ENCODE data around the gene PTX4.

Gene PTX4

DNA sequence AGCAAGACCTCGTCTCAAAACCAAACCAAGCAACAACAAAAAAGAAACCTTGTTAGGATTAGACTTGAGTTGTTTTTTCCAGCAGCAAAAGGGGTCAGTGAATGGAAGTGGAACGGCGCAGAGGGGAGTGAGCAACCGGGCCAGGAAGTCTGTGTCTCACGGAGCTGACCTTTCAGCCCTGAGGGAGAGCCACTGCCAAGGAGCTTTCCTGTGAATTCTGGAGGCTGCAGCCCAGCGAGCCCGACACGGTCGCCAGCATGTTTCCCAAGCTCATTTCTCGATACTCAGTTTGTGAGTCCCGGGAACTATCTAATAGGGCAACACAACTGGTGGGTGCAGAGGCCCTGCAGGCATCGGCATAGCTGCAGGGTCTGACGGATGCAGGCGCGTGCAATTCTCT lies 24.0 kb upstream of the PTX4 start:
- no peaks in the 10 kb centered on the region for H3K9me3 Mint-ChIP-seq
- H3K36me3 Mint-ChIP-seq (ENCODE audit: insufficient read depth): peaks cover 2% of the 10 kb centered on the region
- peak overlapping the region; percentile 69 for H3K27ac Mint-ChIP-seq (ENCODE audit: low read depth)
- H3K27me3 Mint-ChIP-seq: no peaks in the 10 kb centered on the region
- no peaks in the 10 kb centered on the region for H3K4me1 Mint-ChIP-seq
- ATAC-seq (replicated peaks; ENCODE audit: extremely low read depth, poor library complexity, severe bottlenecking) (no peak), DNase-seq (ENCODE audit: low spot score in 2 of 2) (no peak)
- H3K4me3 Mint-ChIP-seq: no peak overlapping the region

DNA sequence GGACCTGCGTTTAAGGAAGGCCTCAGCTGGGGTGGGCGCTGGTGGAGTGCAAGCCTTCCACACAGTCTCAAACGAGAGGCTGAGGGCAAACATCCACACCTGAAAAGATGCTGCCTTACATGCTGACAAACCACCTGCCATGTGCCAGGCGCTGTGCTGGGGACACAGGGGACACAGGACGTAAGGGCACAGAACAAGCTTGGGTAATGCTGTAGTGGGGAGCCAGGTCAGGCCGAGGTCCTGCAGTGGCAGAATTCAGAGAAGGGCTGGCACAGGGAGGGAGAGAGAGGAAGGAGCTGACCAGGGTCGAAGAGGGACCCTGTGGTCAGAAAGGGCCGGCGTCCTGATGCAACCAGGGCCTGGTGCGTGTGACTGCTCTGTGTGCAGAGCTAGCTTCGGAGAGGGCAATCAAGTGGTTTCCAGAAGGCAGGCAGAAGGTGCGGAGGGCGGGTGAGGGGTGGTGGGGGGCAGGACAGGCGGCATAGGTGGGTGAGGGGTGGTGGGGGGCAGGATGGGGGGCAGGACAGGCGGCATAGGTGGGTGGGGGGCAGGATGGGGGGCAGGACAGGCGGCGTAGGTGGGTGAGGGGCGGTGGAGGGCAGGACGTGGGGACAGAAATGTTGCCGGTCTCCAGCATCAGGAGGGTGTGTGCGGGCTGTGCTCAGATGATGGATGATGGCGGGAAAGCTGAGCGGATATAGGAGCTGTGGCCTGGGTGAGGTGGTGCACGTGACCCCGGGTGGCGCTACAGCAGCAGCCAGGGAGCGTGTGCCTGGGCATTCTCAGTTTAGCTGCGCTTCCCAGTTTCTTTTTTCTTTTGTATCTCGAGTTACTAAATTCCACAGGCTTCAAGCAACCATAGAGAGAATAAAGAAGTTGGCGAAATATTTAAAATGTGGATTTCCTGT lies 23.2 kb upstream of the PTX4 start:
- H3K36me3 Mint-ChIP-seq (ENCODE audit: insufficient read depth): peaks cover 4% of the 10 kb centered on the region
- DNase-seq (ENCODE audit: low spot score in 2 of 2) (no peak), ATAC-seq (replicated peaks; ENCODE audit: extremely low read depth, poor library complexity, severe bottlenecking) (no peak)
- H3K4me3 Mint-ChIP-seq: no peak overlapping the region
- no peaks in the 10 kb centered on the region for H3K27me3 Mint-ChIP-seq
- H3K9me3 Mint-ChIP-seq: no peaks in the 10 kb centered on the region
- no peaks in the 10 kb centered on the region for H3K4me1 Mint-ChIP-seq
- peak overlapping the region; percentile 69 for H3K27ac Mint-ChIP-seq (ENCODE audit: low read depth)

DNA sequence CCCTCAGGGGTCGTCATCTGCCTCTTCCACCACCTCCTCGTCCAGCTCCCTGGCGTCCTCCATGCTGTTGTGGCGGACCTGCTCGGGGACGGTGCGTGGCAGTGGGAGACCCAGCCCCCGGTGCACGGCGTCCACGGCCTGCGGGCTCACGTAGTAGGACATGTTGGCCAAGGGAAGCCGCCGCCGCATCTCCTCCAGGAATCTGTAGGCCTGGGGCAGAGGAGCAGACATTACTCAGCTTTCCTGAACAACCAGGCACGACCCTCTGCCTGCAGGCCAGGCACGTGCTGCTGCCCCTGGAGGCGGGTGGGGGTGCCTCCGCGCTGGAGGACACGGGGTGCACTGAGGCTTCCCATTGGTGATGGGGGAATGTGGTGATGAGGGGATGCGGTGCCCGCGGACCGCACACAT lies 22.2 kb upstream of the PTX4 start:
- DNase-seq (ENCODE audit: low spot score in 2 of 2) (no peak), ATAC-seq (replicated peaks; ENCODE audit: extremely low read depth, poor library complexity, severe bottlenecking) (no peak)
- Mint-ChIP-seq H3K36me3 (ENCODE audit: insufficient read depth) (peaks cover 4% of the 10 kb centered on the region), H3K4me3 (no peak overlapping the region), H3K27ac (ENCODE audit: low read depth) (no peak overlapping the region), H3K27me3 (no peaks in the 10 kb centered on the region), H3K9me3 (no peaks in the 10 kb centered on the region), H3K4me1 (no peaks in the 10 kb centered on the region)

DNA sequence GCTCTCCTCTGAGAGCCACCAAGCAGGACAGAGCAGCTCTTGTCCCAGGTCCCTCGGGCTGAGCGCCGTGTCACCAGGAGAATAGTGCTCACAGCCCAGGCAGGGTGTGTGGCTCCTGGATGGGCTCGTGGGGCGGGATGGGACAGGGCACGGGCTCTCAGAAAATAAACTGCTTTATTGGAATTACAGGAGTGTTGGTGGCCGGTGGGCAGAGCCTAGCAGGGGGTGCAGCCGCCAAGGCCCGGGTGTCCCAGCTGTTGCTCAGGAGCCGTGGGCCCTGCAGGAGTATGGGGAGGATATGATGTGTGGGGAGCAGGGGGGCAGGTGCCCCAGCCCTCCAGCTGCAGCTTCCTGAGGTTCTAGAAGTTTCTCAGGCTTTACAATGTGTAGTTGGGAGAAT lies 21.5 kb upstream of the PTX4 start:
- Mint-ChIP-seq H3K4me3 (no peak overlapping the region), H3K27me3 (no peaks in the 10 kb centered on the region), H3K27ac (ENCODE audit: low read depth) (no peak overlapping the region), H3K9me3 (no peaks in the 10 kb centered on the region), H3K4me1 (no peaks in the 10 kb centered on the region), H3K36me3 (ENCODE audit: insufficient read depth) (peaks cover 6% of the 10 kb centered on the region)
- DNase-seq (ENCODE audit: low spot score in 2 of 2) (no peak), ATAC-seq (replicated peaks; ENCODE audit: extremely low read depth, poor library complexity, severe bottlenecking) (no peak)

DNA sequence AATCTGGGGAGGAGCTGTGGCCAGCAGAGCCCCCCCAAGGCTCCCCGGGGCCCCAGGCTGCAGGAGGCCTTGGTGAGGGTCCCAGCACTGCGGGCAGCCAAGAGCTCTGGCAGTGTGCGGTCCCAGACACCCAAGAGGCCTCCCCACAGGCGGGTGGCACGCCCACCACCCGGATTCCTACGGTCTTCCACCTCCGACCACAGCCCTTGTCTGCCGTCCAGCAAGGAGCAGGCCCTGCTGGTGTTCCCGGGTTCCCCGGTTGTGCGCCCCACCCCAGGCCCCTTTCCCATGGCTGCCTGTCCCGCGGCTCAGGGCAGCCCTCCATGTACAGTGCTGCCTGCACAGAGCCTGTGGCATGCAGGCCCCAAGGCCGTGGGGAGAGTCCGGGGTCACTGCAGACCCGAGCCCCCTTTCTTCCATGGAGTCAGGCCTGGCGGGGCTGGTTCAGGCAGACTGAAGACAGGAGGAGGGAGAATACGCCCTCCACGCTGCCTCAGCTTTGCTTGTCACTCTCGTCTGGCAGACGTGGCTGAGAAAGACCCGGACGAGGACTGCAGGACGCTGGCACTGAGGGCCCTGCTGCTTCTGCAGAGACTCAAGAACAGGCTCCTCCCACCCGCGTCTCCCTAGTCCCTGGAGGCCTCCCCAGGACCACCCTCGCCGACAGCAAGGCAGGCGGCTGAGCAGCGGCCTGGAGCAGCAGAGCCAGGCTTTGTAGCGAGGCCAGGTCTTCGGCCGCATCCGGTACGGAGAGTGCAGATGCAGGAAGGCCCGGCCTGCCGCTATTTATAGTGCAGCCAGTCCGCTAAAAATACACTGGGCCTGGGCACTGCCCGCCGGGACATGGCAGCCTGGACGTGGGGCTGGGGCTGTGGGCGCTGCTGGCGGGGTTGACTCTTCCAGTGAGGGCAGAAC lies 20.8 kb upstream of the PTX4 start:
- no peak for DNase-seq (ENCODE audit: low spot score in 2 of 2)
- ATAC-seq (replicated peaks; ENCODE audit: extremely low read depth, poor library complexity, severe bottlenecking): no peak
- H3K9me3 Mint-ChIP-seq: no peaks in the 10 kb centered on the region
- no peak overlapping the region for H3K27ac Mint-ChIP-seq (ENCODE audit: low read depth)
- no peaks in the 10 kb centered on the region for H3K27me3 Mint-ChIP-seq
- H3K36me3 Mint-ChIP-seq (ENCODE audit: insufficient read depth): peaks cover 6% of the 10 kb centered on the region
- no peak overlapping the region for H3K4me3 Mint-ChIP-seq
- no peaks in the 10 kb centered on the region for H3K4me1 Mint-ChIP-seq

DNA sequence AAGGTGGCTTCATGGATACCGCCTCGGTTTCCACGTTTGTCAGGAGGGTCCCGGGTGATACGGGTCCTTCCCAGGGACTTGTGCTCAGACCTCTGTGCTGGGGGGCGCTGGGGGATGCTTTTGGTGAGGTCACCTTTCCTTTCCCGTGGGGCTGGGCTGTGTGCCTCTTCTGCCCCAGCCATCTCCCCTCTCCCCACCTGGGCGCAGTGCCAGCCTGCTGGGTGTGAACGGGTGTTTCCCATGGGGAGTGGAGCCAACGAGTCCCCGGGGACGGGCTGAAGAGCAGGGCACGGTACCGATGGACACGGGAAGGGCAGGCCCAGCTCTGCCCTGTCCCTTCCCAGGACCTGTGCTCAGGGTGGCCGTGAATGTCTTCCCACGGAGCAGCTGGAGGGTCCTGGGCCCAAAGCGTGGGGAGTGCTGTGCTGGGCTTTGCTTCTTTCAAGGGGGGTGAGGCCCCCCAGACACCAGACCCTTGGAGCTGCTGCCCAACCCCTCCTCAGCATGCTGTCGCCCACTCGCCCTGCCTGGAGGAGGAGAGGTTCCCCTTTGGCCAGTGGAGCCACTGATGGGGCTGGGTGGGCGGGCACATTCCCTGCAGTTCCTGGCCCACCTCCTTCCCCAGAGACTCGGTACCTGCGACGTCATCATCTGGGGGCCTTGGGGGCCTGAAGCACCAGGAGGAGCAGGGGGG lies 19.9 kb upstream of the PTX4 start:
- no peak for DNase-seq (ENCODE audit: low spot score in 2 of 2)
- Mint-ChIP-seq H3K4me1 (no peaks in the 10 kb centered on the region), H3K36me3 (ENCODE audit: insufficient read depth) (peaks cover 7% of the 10 kb centered on the region), H3K9me3 (no peaks in the 10 kb centered on the region), H3K4me3 (no peak overlapping the region), H3K27me3 (no peaks in the 10 kb centered on the region), H3K27ac (ENCODE audit: low read depth) (no peak overlapping the region)
- ATAC-seq (replicated peaks; ENCODE audit: extremely low read depth, poor library complexity, severe bottlenecking): no peak

DNA sequence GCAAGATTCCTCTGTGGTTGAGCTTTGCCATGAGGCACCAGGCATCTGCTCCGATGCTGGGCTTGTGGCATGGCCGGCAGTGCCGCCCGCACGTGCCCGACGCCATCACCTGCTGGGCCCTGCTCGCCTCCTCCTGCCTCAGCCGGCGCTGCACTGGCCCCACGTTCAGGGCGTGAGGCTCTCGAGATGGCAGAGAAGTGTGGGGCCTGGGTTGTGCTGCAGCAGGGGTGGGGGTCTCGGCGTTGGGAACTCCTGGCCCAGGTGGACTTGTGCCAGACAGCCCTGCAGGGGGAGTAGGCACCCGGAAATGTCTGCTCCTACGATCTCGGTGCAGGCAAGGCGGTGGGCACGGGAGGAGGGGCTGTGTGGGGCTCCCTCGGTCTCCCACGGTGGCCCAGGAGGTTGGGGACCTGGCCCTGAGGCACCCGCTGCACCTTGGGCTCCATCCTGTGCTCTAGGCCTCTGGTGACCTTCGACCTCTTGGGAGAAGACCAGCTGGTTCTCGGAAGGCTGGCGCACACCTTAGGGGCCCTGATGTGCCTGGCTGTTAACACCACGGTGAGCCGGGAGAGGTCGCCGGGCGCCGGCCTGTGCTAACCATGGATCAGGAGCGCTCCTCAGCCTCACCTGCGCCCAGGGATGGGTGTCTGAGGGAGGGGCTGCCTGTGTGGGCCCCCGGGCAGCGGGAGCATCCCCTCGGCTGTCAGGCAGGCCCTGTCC lies 17.9 kb upstream of the PTX4 start:
- Mint-ChIP-seq H3K9me3 (no peaks in the 10 kb centered on the region), H3K36me3 (ENCODE audit: insufficient read depth) (peaks cover 8% of the 10 kb centered on the region), H3K4me1 (no peaks in the 10 kb centered on the region), H3K4me3 (no peak overlapping the region), H3K27me3 (no peaks in the 10 kb centered on the region), H3K27ac (ENCODE audit: low read depth) (no peak overlapping the region)
- no peak for DNase-seq (ENCODE audit: low spot score in 2 of 2)
- no peak for ATAC-seq (replicated peaks; ENCODE audit: extremely low read depth, poor library complexity, severe bottlenecking)

DNA sequence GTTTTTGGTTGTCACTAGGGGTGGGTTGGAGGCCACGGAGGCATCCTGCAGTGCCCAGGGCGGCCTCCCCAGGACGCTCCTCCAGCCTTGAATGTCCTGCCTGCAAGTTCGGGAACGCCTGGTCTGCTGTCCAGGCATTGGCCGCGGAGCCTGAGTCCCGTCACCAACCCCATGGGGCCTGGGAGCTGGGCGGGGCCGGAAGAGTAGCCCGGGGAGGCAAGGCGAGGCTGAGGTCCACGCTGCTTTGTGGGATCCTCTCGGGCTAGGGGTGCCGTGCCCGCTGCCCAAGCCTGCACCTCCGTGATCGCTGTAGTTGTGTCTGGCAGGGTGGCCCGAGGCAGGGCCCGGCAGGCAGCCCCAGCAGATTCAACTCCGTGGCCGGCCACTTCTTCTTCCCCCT lies 17.2 kb upstream of the PTX4 start:
- no peaks in the 10 kb centered on the region for H3K9me3 Mint-ChIP-seq
- no peak for DNase-seq (ENCODE audit: low spot score in 2 of 2)
- H3K27me3 Mint-ChIP-seq: no peaks in the 10 kb centered on the region
- H3K27ac Mint-ChIP-seq (ENCODE audit: low read depth): peak overlapping the region; percentile 32
- no peaks in the 10 kb centered on the region for H3K4me1 Mint-ChIP-seq
- peaks cover 10% of the 10 kb centered on the region for H3K36me3 Mint-ChIP-seq (ENCODE audit: insufficient read depth)
- H3K4me3 Mint-ChIP-seq: no peak overlapping the region
- ATAC-seq (replicated peaks; ENCODE audit: extremely low read depth, poor library complexity, severe bottlenecking): no peak

DNA sequence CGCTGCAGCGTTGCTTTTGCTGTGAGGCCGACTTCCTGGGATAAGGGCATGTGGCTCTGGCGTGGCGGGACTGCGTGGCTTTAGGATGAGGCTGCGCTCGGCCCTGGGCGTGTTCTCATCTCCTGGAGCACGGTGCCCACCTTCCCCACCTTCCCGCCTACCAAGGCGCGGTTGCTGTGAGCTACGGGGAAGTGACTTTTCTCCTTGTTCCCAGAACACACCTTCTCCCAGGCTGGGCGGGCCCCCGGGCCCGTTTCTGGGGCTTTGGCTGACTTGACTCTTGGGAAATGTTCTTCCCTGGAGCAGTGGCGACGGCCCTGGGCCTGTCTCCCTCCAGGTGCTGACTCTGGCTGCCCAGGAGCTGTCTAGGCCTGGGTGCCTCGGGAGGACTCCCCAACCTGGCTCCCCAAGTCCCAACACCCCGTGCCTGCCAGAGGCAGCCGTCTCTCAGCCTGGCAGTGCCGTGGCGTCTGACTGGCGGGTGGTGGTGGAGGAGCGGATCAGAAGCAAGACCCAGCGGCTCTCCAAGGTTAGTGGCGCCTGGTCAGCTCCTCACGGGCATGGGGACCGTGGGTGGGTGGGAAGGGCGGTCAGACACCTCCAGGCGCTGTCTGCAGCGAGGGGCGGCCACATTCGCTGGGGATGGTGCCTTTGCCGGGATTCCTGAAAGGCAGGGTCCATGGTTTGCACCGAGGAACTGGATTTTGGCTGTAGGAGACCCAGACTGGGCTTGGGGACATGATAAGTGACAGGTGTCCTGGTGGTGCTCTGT lies 16.5 kb upstream of the PTX4 start:
- no peaks in the 10 kb centered on the region for H3K4me1 Mint-ChIP-seq
- no peak overlapping the region for H3K4me3 Mint-ChIP-seq
- no peak for DNase-seq (ENCODE audit: low spot score in 2 of 2)
- H3K36me3 Mint-ChIP-seq (ENCODE audit: insufficient read depth): peaks cover 10% of the 10 kb centered on the region
- ATAC-seq (replicated peaks; ENCODE audit: extremely low read depth, poor library complexity, severe bottlenecking): no peak
- no peaks in the 10 kb centered on the region for H3K27me3 Mint-ChIP-seq
- peak overlapping the region; percentile 32 for H3K27ac Mint-ChIP-seq (ENCODE audit: low read depth)
- no peaks in the 10 kb centered on the region for H3K9me3 Mint-ChIP-seq

DNA sequence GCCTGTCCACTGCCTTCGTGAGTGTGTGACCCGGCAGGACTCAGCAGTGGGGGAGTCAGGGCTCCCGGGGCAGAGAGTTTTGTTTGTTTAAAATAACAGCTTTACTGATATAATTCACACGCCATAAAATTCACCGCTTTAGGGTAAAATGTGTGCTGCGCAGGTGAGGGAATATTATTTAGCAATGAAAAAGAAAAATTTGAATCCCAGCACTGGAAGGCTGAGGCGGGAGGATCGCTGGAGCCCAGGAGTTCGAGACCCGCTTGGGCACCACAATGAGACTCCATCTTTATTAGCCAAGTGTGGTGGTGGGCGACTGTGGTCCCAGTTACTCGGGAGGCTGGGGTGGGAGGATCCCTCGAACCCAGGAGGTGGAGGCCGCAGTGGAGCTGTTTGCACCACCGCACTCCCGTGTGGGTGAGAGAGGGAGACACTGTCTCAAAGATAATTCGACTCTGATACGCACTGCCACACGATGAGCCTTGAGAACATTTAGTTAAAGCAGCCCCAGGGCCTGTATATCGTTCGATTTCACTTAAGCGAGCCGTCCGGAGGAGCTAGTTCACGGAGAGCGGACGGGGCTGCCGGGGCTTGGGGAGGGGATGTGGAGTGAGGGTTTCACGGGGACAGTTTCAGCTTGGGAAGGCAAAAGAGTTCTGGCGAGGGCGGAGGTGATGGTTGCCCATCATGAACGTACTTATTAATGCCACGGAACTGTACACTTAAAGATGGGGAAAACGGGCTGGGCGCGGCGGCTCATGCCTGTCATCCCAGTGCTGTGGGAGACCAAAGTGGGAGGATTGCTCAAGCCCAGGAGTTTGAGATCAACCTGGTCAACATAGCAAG lies 14.6 kb upstream of the PTX4 start:
- H3K4me1 Mint-ChIP-seq: no peaks in the 10 kb centered on the region
- DNase-seq (ENCODE audit: low spot score in 2 of 2): no peak

More for the DNA sequence above, 14.6 kb upstream of the PTX4 start:
- peaks cover 17% of the 10 kb centered on the region for H3K36me3 Mint-ChIP-seq (ENCODE audit: insufficient read depth)
- H3K27ac Mint-ChIP-seq (ENCODE audit: low read depth): no peak overlapping the region
- no peaks in the 10 kb centered on the region for H3K27me3 Mint-ChIP-seq
- no peak for ATAC-seq (replicated peaks; ENCODE audit: extremely low read depth, poor library complexity, severe bottlenecking)
- H3K9me3 Mint-ChIP-seq: no peaks in the 10 kb centered on the region
- H3K4me3 Mint-ChIP-seq: no peak overlapping the region

All from central memory CD8-positive, alpha-beta T cell (primary cell).